ENCODE measurements around the gene TMEM213. TPM values are rescaled to one million over a fixed set of nuclear protein-coding genes. Genes with fewer than 3 reads are reported as not detected.

The TMEM213 gene
- total and polyA plus RNA-seq, 10 of the 15 experiments (the other 5 are each of a cell fraction or from before 2014, with no cell fraction given): not detected

DNA sequence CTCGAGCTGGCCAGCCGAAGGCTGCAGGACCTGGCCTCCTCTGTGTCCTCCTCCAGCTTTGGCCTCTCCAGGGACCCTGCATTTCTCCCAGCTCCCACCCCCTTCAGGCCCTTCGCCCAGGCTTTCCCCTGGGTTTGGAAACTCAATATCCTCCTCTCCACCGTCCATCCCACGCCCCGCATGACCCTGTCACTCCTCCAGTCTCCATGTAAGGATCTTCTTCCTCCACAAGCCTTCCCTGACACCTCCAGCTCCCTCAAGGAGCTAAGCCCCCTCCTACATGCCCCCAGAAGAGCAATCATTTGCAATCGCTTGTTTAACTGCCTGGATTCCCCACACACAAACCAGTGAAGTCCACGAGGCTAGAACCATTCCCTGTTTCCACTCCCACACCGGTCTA, 24.6 kb upstream of the TMEM213 start (continued):
- TF ChIP-seq, protein P1, sequence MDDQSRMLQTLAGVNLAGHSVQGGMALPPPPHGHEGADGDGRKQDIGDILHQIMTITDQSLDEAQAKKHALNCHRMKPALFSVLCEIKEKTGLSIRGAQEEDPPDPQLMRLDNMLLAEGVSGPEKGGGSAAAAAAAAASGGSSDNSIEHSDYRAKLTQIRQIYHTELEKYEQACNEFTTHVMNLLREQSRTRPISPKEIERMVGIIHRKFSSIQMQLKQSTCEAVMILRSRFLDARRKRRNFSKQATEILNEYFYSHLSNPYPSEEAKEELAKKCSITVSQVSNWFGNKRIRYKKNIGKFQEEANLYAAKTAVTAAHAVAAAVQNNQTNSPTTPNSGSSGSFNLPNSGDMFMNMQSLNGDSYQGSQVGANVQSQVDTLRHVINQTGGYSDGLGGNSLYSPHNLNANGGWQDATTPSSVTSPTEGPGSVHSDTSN (IDR thresholded peaks at IDR 0.05; ENCODE audit: insufficient replicate concordance, low read depth, low read length): no peak
- TF ChIP-seq RAD21 (IDR thresholded peaks at IDR 0.05; ENCODE audit: insufficient read depth, low read depth, low read length) (no peak), KLF5 (IDR thresholded peaks at IDR 0.05; ENCODE audit: partially characterized antibody) (no peak), YY1 (IDR thresholded peaks at IDR 0.05; ENCODE audit: low read depth, low read length) (no peak), DPF2 (IDR thresholded peaks at IDR 0.05) (no peak)
- TF ChIP-seq, protein P2, sequence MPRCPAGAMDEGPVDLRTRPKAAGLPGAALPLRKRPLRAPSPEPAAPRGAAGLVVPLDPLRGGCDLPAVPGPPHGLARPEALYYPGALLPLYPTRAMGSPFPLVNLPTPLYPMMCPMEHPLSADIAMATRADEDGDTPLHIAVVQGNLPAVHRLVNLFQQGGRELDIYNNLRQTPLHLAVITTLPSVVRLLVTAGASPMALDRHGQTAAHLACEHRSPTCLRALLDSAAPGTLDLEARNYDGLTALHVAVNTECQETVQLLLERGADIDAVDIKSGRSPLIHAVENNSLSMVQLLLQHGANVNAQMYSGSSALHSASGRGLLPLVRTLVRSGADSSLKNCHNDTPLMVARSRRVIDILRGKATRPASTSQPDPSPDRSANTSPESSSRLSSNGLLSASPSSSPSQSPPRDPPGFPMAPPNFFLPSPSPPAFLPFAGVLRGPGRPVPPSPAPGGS (IDR thresholded peaks at IDR 0.05; ENCODE audit: borderline replicate concordance, insufficient read depth, low read depth, low read length, poor library complexity, severe bottlenecking): no peak

DNA sequence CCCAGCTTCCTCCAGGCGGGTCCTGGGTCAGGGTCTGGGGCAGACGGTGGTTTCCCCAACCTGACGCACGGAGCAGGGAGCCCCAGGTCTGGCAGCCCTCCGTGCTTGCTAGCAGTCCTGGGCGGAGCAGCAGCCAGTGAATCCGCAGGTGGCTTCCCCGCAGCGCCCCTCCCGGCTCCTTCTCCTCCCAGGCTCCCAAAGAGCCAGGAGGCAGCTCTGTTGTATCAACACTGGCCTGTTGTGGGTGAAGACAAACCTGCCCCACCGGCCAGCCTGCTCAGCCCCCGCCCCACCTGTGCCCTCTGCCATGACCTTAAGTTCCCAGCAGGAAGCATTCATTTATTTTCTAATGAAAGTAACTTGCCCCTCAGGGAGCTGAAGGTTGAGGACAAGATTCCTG, 24.0 kb upstream of the TMEM213 start:
- no peak overlapping the region for H2AFZ ChIP-seq (ENCODE audit: control insufficient read depth, low read depth, low read length)
- no peak overlapping the region for H3K27ac ChIP-seq (ENCODE audit: control insufficient read depth, insufficient read depth)
- RAD21 ChIA-PET (ENCODE audit: unreplicated experiment): no interaction called here
- CTCF ChIA-PET: no interaction called here
- H3K9me3 ChIP-seq (replicated peaks; ENCODE audit: control insufficient read depth, insufficient read depth, low read length): no peaks in the 10 kb centered on the region
- DNase-seq (ENCODE audit: low read depth, low spot score): no peak
- ATAC-seq: no peak
- FAIRE-seq: no peak
- H3K36me3 ChIP-seq (ENCODE audit: control insufficient read depth in 2 of 2, insufficient read depth in 2 of 2, low read length in 1 of 2): no peaks in the 10 kb centered on the region
- H3K4me1 ChIP-seq (ENCODE audit: control insufficient read depth, insufficient read depth, low read length): no peaks in the 10 kb centered on the region
- no peaks in the 10 kb centered on the region; a peak in 1 of 4 replicates for H3K27me3 ChIP-seq (replicated peaks in 1 of 2; ENCODE audit: control insufficient read depth in 2 of 2, insufficient read depth in 2 of 2, low read length in 1 of 2)
- no TSS peak for BruUV-seq (replicated peaks)
- no peaks in the 10 kb centered on the region for H3K79me2 ChIP-seq (ENCODE audit: control insufficient read depth, insufficient read depth, low read length)
- in situ Hi-C loops (cut with MboI) (no loop called here), intact Hi-C loops (cut with micrococcal nuclease; ENCODE audit: unreplicated experiment) (no loop called here)
- POLR2A ChIA-PET: no interaction called here
- no peak overlapping the region for H3K9ac ChIP-seq (ENCODE audit: control insufficient read depth, insufficient read depth, low read length)
- no peak overlapping the region for H3K4me2 ChIP-seq (ENCODE audit: control insufficient read depth, insufficient read depth)
- 58% methylated on average over 11 of the region's 12 CpGs for WGBS (ENCODE audit: insufficient coverage, insufficient replicate concordance, low lambda C conversion rate, missing lambda C conversion rate)
- SMC1A ChIA-PET (ENCODE audit: uncharacterized antibody, unreplicated experiment): no interaction called here
- H3K4me3 ChIP-seq: no peak overlapping the region
- no peaks in the 10 kb centered on the region for H4K20me1 ChIP-seq (ENCODE audit: control insufficient read depth, insufficient read depth)
- TF ChIP-seq, protein P3, sequence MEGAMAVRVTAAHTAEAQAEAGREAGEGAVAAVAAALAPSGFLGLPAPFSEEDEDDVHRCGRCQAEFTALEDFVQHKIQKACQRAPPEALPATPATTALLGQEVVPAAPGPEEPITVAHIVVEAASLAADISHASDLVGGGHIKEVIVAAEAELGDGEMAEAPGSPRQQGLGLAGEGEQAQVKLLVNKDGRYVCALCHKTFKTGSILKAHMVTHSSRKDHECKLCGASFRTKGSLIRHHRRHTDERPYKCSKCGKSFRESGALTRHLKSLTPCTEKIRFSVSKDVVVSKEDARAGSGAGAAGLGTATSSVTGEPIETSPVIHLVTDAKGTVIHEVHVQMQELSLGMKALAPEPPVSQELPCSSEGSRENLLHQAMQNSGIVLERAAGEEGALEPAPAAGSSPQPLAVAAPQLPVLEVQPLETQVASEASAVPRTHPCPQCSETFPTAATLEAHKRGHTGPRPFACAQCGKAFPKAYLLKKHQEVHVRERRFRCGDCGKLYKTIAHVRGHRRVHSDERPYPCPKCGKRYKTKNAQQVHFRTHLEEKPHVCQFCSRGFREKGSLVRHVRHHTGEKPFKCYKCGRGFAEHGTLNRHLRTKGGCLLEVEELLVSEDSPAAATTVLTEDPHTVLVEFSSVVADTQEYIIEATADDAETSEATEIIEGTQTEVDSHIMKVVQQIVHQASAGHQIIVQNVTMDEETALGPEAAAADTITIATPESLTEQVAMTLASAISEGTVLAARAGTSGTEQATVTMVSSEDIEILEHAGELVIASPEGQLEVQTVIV (IDR thresholded peaks at IDR 0.05; ENCODE audit: borderline replicate concordance, partially characterized antibody): no peak
- TF ChIP-seq MXI1 (IDR thresholded peaks at IDR 0.05; ENCODE audit: low read depth, low read length): no peak
- no peak for TF ChIP-seq ETV6 (conservative IDR thresholded peaks at IDR 0.05 in 1 of 2, IDR thresholded peaks at IDR 0.05 in 1 of 2; ENCODE audit: borderline replicate concordance in 1 of 2, low read depth in 1 of 2)
- no peak for TF ChIP-seq MYB (IDR thresholded peaks at IDR 0.05; ENCODE audit: borderline replicate concordance, low read depth, low read length)
- TF ChIP-seq NFXL1 (IDR thresholded peaks at IDR 0.05; ENCODE audit: borderline replicate concordance): no peak
- TF ChIP-seq ZNF384 (IDR thresholded peaks at IDR 0.05; ENCODE audit: borderline replicate concordance, low read depth, low read length): no peak
- no peak for TF ChIP-seq NRF1 (conservative IDR thresholded peaks at IDR 0.05; ENCODE audit: low read depth, low read length)
- TF ChIP-seq, protein P4, sequence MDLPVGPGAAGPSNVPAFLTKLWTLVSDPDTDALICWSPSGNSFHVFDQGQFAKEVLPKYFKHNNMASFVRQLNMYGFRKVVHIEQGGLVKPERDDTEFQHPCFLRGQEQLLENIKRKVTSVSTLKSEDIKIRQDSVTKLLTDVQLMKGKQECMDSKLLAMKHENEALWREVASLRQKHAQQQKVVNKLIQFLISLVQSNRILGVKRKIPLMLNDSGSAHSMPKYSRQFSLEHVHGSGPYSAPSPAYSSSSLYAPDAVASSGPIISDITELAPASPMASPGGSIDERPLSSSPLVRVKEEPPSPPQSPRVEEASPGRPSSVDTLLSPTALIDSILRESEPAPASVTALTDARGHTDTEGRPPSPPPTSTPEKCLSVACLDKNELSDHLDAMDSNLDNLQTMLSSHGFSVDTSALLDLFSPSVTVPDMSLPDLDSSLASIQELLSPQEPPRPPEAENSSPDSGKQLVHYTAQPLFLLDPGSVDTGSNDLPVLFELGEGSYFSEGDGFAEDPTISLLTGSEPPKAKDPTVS (IDR thresholded peaks at IDR 0.05; ENCODE audit: low read depth, low read length): no peak
- TF ChIP-seq MEF2B (IDR thresholded peaks at IDR 0.05; ENCODE audit: partially characterized antibody, poor library complexity, severe bottlenecking): no peak
- TF ChIP-seq TCF12 (IDR thresholded peaks at IDR 0.05; ENCODE audit: low read depth, low read length): no peak
- no peak for TF ChIP-seq TCF3 (IDR thresholded peaks at IDR 0.05; ENCODE audit: borderline replicate concordance, insufficient read depth, low read depth, low read length)
